Measurements from ENCODE around the gene LMNTD1.

DNA sequence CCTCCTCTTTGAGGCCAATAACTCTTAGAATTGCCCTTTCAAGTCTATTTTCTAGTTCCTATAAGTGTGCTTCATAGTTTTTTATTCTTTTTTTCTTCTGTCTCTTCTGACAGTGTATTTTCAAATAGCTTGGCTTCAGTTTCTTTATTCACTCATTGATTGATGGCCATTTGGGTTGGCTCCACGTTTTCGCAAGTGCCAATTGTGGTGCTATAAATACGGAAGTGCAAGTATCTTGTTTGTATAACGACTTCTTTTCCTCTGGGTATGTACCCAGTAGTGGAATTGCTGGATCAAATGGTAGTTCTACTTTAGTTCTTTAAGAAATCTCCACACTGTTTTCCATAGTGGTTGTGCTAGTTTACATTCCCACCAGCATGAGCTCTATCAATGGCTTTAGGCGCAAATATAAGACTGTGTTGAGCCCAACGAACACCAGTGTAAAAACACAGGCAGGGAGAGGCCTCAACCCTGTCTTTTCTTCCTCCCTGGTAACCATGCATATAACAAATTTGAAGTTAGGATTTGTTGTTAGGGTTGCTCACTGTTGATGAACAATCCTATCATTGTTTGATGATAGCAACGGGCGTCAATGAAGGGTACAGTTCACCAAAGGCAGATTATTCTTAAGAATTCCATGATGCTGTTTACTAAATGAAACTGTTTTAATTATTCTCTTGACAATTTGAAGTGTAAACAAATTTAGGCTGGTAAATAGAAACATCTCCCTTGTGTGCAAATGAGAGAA is 13.3 kb upstream of the LMNTD1 start:
- TF ChIP-seq, protein P1, sequence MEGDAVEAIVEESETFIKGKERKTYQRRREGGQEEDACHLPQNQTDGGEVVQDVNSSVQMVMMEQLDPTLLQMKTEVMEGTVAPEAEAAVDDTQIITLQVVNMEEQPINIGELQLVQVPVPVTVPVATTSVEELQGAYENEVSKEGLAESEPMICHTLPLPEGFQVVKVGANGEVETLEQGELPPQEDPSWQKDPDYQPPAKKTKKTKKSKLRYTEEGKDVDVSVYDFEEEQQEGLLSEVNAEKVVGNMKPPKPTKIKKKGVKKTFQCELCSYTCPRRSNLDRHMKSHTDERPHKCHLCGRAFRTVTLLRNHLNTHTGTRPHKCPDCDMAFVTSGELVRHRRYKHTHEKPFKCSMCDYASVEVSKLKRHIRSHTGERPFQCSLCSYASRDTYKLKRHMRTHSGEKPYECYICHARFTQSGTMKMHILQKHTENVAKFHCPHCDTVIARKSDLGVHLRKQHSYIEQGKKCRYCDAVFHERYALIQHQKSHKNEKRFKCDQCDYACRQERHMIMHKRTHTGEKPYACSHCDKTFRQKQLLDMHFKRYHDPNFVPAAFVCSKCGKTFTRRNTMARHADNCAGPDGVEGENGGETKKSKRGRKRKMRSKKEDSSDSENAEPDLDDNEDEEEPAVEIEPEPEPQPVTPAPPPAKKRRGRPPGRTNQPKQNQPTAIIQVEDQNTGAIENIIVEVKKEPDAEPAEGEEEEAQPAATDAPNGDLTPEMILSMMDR (conservative IDR thresholded peaks at IDR 0.05): no peak
- TF ChIP-seq EZH2 (IDR thresholded peaks at IDR 0.05; ENCODE audit: low read depth): no peak

Data from PC-9 (cell line).